ENCODE results near the gene SCLT1. TPM values are rescaled to one million over a fixed set of nuclear protein-coding genes. Genes with fewer than 3 reads are reported as not detected.

SCLT1 gene
- total RNA-seq, 1 experiment from 2014 or later = 11.0 TPM

Other genes starting within 250 kb of the SCLT1 start
- gene C4orf33, start 2.6 kb upstream of the SCLT1 start, total RNA-seq (2014; rRNA removed; shearing (Covaris generic); ENCODE audit: low replicate concordance) = 5.0 and 7.1 TPM in 2 replicates

All from Caki2 (cell line).